Endothelial cell (in vitro differentiated cells): ENCODE data around the gene HOXC11. TPM values are rescaled to one million over a fixed set of nuclear protein-coding genes. Genes with fewer than 3 reads are reported as not detected.

Source experiments
- DNase-seq: peaks from one replicate; pipeline ENCODE4 v3.0.0; 2021; ENCODE audit warnings: low spot score
- H3K27ac Mint-ChIP-seq: one replicate; pipeline ENCODE4 v1.8.0; 2021; ENCODE audit warnings: mixed read lengths, inconsistent platforms; ENCODE audit not compliant: unreplicated experiment
- H3K27me3 Mint-ChIP-seq: one replicate; pipeline ENCODE4 v1.8.0; 2021; ENCODE audit warnings: mild to moderate bottlenecking, moderate library complexity, mixed read lengths, inconsistent platforms; ENCODE audit not compliant: unreplicated experiment
- H3K36me3 Mint-ChIP-seq: one replicate; pipeline ENCODE4 v1.8.0; 2021; ENCODE audit warnings: mild to moderate bottlenecking, low read depth, mixed read lengths, inconsistent platforms; ENCODE audit not compliant: unreplicated experiment
- H3K4me1 Mint-ChIP-seq: one replicate; pipeline ENCODE4 v1.8.0; 2021; ENCODE audit warnings: mild to moderate bottlenecking, mixed read lengths, inconsistent platforms; ENCODE audit not compliant: unreplicated experiment
- H3K4me3 Mint-ChIP-seq: one replicate; pipeline ENCODE4 v1.8.0; 2021; ENCODE audit warnings: mild to moderate bottlenecking, mixed read lengths, inconsistent platforms; ENCODE audit not compliant: unreplicated experiment
- H3K9me3 Mint-ChIP-seq: one replicate; pipeline ENCODE4 v1.8.0; 2021; ENCODE audit warnings: mixed read lengths, inconsistent platforms; ENCODE audit not compliant: unreplicated experiment
- total RNA-seq: library from RNA; stranded (reverse); fragmentation: NEBNext Ultra II Directional; extraction: Animal tissue kit (Norgen Biotek cat#: 25700); gene quantifications from one replicate; pipeline ENCODE4 v1.2.1, GENCODE V29; 2021; ENCODE audit not compliant: unreplicated experiment
- TF ChIP-seq, protein P1 (sequence below): fragments of 200-600 bp; sonication (generic); IDR thresholded peaks from one replicate; pipeline ENCODE4 v1.5.0; 2021; ENCODE audit warnings: antibody characterized with exemption; ENCODE audit not compliant: unreplicated experiment

HOXC11 gene
- total RNA-seq, 1 donor from 2014 or later = 0.38 TPM

DNA sequence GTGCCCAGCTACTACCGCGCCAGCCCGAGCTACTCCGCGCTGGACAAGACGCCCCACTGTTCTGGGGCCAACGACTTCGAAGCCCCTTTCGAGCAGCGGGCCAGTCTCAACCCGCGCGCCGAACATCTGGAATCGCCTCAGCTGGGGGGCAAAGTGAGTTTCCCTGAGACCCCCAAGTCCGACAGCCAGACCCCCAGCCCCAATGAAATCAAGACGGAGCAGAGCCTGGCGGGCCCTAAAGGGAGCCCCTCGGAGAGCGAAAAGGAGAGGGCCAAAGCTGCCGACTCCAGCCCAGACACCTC, 12.7 kb downstream of the HOXC11 start:
- Mint-ChIP-seq H3K27ac (no peak overlapping the region), H3K4me3 (no peak overlapping the region), H3K27me3 (peaks cover 37% of the 10 kb centered on the region), H3K9me3 (no peaks in the 10 kb centered on the region), H3K4me1 (peaks cover 66% of the 10 kb centered on the region), H3K36me3 (peaks cover 4% of the 10 kb centered on the region)
- no peak for DNase-seq
- TF ChIP-seq, protein P1, sequence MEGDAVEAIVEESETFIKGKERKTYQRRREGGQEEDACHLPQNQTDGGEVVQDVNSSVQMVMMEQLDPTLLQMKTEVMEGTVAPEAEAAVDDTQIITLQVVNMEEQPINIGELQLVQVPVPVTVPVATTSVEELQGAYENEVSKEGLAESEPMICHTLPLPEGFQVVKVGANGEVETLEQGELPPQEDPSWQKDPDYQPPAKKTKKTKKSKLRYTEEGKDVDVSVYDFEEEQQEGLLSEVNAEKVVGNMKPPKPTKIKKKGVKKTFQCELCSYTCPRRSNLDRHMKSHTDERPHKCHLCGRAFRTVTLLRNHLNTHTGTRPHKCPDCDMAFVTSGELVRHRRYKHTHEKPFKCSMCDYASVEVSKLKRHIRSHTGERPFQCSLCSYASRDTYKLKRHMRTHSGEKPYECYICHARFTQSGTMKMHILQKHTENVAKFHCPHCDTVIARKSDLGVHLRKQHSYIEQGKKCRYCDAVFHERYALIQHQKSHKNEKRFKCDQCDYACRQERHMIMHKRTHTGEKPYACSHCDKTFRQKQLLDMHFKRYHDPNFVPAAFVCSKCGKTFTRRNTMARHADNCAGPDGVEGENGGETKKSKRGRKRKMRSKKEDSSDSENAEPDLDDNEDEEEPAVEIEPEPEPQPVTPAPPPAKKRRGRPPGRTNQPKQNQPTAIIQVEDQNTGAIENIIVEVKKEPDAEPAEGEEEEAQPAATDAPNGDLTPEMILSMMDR = no peak

DNA sequence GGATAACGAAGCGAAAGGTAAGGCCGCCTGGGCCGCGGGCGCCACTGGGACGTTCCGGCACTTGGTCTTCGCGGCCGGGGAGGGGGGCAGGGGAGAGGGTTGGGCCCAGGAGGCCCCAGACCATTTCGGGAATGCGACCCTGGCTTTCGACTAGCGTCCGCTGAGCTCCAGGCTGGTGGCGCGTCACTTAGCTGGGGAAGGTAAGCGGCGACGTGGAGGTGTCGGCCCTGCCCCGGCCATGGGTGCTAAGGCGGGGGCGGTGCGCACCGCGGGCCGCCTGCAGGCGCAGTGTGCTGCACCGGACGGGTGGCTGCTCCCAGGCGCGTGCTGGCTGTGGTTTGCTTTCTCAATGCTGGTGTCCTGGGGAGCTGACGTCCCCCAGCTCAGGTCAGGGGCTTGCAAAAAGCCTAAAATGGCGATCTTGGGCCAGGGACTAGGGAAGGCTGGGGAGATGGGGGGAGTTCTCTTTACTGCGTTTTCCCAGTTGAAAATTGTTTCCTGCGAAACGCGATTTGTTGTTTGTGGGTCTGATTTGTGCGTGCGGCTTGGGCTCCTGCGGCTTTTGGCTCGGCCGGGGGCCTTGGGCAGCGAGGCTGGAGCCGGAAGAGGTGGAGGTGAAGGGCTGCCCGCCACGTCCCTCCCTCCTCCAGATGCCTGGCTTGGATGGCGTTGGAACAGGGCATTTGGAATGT, 13.2 kb downstream of the HOXC11 start:
- Mint-ChIP-seq H3K4me3 (peak overlapping the region; percentile 78), H3K4me1 (peaks cover 67% of the 10 kb centered on the region), H3K36me3 (peaks cover 4% of the 10 kb centered on the region), H3K27me3 (peaks cover 39% of the 10 kb centered on the region), H3K27ac (no peak overlapping the region), H3K9me3 (no peaks in the 10 kb centered on the region)
- TF ChIP-seq, protein P1 = no peak
- no peak for DNase-seq

DNA sequence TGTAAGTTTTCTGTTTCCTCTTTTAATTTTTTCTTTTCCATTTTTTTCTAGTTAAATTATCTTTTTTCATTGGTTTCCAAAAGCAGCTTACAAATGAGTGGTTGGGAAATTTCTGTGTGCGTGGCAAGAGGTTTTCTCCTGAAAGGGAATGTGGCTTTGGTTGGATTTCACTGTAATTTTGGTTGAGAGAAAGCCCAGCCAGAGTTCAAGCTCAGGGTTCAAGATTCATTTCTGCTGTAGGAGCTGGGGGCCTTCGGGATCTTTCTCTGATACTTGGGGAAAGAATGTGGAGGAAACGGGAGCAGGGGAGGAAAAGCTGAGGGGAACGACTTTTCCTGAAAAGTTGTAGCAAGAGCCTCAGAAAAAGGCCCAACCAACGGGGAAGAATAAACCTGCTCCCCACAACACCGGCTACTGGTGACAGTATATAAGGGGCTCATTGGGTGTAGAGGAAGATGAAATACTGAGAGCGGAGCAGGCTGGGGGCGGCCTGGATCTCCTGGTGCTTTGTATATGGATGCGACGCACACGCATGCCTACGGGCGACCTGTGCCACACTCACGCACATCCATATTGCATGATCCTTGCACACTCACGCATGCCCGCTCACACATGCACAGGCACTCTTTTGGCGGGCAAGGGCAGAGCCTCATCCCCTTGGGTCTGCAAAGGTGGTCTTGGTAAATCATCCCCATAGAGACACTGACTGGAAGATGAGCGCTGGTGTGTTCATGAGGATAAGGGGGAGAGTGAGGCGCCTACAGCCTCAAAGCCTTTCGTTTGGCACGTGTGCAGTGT, 14.0 kb downstream of the HOXC11 start:
- TF ChIP-seq, protein P1 = no peak
- no peak for DNase-seq
- H3K4me1 Mint-ChIP-seq = peaks cover 68% of the 10 kb centered on the region
- H3K27me3 Mint-ChIP-seq = peaks cover 42% of the 10 kb centered on the region
- H3K4me3 Mint-ChIP-seq = no peak overlapping the region
- peaks cover 4% of the 10 kb centered on the region for H3K36me3 Mint-ChIP-seq
- no peaks in the 10 kb centered on the region for H3K9me3 Mint-ChIP-seq
- no peak overlapping the region for H3K27ac Mint-ChIP-seq

DNA sequence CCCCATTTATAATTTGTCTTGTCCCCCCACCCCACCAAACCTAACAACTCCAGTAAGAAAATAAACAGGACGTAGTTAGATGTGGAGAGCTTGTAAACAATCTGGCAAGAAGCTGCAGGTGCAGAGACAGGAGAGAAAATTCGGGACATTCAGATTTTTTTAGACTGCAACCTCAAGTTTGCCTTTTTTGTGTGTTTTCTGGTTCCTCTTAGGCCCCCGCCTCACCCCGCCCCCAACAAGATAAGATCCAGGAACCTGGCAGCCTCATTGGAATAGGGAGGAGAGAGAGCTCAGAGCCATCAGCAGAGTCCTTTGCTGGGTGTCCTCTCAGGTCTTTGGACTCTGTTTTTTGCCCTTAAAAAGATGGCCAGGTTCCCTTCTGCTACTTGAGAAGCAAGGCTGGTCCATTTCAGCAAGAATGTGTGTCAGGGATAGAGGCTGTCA, 14.9 kb downstream of the HOXC11 start:
- peaks cover 4% of the 10 kb centered on the region for H3K36me3 Mint-ChIP-seq
- no peak overlapping the region for H3K4me3 Mint-ChIP-seq
- no peaks in the 10 kb centered on the region for H3K9me3 Mint-ChIP-seq
- TF ChIP-seq, protein P1 = no peak
- no peak for DNase-seq
- H3K27ac Mint-ChIP-seq = no peak overlapping the region
- H3K27me3 Mint-ChIP-seq = peaks cover 42% of the 10 kb centered on the region
- peaks cover 62% of the 10 kb centered on the region for H3K4me1 Mint-ChIP-seq
